ENCODE results near the gene HEXD. TPM values are rescaled to one million over a fixed set of nuclear protein-coding genes. Genes with fewer than 3 reads are reported as not detected.
"Not testable (repeated sequence)": the region's sequence is repeated elsewhere in the genome, so short reads cannot be mapped to it uniquely, and the experiment has no call there.

The HEXD gene
- polyA plus RNA-seq, 3 donors, result 39.6 to 49.9 (median 41.9) TPM

DNA sequence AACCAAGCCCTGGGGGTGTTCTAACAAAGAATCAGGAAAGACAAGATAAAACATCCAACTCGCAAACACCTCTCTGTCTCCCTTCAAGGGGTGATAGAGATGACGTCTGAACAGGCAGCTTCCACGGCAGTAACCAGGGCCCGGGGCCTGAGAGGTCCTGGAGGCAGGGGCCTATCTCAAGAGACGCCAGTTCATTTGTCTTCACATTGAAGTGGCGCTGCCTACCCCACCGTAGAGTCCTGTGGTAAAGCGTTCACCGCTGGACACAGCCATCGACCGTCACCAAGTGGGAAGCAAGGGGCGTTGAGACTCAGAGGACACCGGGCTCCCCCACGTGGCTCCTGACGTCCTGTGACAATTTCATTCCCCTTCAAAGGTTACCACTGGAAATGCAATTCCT, 25.2 kb upstream of the HEXD start:
- DNase-seq, result no peak

DNA sequence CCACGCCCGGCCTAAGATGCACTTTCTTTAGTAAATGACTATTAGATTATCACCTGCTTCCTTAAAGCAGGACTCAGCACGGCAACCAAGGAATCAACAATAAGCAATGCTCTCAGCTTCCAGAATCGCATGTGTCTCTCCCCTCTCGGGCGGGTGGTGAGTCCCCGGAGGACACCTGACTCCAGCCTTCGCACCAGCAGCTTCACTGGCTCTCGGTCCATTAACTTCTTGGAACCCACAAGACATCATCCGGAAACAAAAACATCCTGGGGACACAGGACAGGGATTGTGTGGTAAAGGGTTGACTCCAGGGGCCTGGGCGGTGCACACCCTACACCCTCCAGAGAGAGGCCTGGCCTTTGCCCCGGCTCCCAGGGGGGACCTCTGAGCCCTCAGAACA, 23.9 kb upstream of the HEXD start:
- peak; percentile 71 for DNase-seq

DNA sequence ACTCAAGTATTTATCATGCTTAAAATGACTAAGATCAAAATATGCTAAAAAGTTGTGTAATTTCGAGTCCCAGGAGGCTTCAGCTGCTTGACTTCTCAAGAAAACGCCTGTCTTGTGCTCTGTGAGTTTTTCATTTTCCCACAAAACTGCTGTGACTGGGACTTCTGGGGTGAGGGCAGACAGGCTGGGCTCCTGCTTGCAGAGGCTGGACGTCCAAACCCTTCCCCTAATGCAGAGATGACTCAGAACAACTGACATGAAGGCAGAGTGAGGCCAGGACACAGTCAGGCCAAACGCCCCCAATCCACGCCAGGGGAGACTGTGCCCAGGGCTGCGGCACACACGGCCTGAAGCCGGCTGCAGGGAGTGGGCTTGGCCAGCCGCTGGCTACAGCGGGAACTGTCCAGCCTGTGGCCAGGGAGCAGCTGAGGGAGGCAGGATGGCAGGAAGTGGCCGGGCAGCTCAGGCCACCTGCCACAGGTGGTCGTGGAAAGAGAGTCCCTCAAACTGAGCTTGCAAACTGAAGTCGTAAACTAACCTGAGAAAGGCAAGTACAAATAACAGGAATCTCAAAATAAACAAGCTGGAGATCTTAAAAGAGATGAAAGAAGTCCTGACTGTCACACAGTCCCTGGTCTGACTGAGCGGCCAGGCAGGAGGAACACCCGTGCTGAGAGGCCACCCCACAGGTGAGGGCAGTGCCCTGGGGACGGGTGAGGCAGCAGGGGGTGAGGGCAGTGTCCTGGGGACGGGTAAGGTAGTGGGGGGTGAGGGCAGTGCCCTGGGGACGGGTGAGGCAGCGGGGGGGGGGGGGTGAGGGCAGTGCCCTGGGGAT, 21.3 kb upstream of the HEXD start:
- no peak for DNase-seq

DNA sequence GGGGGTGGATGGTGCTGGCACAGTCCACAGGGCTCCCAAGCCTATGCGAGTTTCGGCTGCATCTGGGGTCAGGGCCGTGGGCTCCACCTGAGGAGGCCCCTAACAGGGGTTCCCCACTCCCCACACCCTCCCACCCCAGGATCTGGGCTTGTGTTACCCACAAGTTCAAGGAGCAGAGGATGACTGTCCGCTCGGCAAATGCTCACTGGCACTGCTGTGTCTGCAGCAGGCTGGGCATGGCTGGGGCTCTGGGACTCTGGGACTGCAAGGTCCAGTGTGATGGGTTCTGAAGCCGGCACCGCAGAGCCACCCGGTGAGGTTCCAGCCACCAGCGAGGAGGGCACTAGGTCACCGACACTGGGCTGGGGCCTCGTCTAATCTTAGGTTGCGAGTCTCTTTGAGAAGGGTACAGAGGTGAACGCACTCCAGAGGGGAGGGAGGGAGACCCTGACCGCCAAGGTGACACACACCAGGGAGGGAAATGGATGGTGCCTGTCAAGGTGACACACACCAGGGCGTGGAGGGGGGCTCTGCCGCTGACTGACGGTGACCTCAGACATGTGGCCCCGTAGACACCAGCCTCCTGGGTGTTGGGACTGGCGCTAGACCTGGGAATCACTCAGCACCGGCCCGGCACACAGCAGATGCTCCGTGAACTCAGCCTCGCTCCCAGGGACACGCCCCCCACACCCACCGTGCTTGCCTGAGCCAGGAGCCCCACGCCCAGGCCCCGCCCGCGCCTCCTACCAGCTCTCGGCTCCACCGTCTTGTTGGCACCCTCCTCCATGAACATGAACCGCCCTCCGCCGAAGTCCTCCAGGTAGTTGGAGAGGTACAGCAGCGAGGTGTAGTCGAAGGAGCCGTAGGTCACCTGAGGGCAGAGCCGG, 20.5 kb upstream of the HEXD start:
- no peak for DNase-seq

DNA sequence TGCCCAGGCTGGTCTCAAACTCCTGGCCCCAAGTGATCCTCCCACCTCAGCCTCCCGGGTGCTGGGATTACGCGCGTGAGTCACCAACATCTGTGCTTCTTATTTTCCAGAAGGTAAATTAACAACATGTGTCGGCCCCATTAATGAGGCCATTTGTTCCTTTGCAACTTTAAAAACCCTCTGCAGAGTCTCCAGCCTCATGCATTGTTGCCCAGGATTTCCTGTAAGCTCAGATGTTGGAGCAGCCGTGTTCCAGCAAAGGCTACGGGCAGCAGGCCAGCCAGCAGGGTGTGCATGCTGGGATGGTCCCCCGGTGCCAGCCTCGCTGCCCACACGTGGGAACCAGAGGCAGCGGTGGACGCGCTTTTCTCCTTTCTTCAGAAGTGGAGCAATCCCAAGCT, 19.1 kb upstream of the HEXD start:
- no peak for DNase-seq

DNA sequence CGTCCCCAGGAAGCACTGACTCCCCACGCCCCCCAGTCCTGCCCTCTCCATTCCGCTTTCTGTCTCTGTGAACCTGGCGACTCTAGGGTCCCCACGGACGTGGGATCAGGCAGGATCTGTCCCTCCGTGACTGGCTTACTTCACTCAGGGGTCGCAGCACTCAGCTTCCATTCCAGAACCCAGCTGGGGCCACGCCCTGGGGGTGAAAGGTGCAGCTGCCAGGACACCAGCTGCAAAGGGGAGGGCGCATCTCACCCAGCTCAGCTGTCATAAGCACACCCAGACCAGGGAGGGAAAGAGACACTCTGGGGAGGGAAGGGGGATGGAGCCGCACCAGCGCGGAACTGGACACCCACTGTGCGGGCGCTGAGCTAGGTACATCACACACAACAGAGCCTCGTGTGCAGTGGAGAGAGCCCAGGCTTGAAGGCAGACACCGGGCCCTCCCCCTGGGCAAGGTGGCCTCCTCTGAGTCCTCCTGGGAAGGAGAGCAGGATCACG, 18.5 kb upstream of the HEXD start:
- no peak for DNase-seq

DNA sequence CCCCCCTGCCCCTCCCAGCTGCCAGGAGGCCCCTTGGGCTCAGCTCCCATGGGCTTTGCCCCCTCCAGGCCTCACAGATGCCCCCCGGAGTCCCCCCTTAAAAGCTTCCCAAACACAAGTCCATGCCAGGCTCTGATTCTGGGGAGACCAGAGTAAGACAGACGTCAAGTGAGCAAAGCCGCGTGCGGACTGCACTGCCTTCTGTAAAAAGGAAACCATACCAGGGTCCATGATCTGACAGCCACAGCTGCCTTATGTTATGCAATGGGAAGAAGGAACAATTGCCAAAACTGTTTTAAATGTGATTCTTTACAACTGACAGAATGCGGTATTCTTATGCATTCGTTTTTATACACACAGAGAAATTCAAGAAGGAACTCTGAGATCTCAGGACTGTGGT, 17.9 kb upstream of the HEXD start:
- DNase-seq, result no peak

DNA sequence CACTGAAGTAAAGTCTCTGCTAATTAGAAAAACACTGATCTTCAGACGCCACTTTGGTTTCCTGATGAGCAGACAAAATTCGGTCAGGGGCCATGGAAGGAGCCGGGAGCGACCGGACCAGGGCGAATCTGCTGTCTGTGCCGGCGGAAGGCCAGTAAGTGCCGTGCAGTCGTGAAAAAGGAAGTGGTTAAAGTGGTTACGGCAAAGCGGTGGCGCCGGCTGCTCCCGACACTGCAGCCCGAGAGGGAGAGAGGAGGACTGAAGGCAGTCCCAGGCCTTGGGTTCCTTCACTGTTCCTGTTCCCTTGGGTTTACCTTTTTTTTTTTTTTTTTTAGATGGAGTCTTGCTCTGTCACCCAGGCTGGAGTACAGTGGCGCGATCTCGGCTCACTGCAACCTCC, 17.3 kb upstream of the HEXD start:
- DNase-seq, result no peak

DNA sequence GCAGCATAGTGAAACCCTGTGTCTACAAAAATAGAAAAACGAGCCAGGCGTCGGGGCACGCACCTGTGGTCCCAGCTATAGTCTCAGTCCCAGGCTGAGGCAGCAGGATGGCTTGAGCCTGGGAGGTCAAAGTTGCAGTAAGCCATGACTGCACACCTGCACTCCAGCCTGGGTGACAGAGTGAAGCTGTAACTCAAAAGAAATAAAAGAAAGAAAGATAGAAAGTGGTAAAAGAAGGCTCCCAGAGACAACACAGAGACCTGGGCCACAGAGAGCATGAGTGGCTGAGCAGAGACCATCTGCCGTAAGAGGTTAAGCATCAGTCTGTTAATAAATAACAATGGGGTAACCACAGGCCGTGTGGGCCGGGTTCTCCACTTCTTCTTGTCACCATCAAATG, 15.3 kb upstream of the HEXD start:
- DNase-seq, result no peak

DNA sequence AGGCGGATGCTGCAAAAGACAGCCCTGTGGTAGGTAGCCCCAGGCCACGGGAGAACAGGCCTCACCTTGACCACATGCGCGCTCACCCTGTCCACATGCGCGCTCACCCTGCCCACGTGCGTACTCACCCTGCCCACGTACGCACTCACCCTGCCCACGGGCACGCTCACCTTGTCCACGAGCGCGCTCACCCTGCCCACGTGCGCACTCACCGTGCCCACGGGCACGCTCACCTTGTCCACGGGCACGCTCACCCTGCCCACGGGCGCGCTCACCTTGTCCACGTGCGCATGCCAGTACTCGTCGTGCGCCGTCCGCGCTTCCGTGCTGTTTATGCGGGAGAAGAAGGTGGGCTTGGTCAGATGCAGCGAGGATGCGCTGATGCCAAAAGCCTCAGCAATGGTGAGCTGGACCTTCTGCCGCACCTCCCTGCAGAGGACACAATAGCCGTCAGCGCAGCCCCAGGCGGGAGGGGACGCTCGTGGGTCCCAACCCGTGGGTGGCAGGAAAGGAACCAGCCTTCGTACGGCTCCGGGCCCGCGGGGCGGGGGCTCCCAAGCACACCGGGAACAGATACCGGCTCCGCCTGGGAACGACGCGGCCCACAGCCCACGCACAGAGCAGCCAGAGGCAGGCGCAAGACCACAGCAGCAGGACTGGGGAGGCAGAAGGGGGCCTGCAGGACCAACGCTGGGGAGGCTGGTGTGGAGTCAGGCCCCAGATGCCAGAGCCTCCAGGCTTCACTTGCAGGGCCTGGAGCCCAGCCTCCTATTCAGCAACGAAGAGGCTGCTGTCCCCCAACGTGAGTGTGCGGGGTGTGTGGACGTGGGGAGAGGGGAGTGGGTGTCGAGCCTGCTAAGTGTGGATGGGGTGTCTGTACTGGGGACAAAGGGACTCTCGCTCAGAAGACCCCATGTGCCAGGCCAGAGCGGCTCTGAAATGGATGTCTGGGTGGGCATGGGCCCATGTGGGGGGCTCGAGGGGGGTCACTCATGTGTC, 14.2 kb upstream of the HEXD start:
- no peak for DNase-seq

DNA sequence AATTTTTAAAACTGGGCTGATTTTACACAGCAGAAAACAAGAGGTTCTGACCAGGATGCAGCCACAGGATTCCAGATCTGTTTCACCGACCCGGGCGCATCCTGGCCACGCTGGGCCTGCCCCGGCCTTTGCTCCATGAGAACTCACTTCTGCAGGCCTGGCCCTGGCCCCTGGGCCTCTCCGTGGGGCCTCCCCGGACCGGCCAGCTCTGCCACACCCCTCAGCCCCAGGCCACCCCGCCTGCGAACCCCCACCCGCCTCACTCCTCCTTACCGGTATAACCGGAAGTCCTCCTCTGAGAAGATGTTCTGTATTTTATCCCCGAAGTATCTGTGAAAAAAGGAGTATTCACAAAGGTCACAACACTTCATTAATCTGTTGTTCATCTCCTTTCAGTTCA, 13.1 kb upstream of the HEXD start:
- DNase-seq, result no peak

DNA sequence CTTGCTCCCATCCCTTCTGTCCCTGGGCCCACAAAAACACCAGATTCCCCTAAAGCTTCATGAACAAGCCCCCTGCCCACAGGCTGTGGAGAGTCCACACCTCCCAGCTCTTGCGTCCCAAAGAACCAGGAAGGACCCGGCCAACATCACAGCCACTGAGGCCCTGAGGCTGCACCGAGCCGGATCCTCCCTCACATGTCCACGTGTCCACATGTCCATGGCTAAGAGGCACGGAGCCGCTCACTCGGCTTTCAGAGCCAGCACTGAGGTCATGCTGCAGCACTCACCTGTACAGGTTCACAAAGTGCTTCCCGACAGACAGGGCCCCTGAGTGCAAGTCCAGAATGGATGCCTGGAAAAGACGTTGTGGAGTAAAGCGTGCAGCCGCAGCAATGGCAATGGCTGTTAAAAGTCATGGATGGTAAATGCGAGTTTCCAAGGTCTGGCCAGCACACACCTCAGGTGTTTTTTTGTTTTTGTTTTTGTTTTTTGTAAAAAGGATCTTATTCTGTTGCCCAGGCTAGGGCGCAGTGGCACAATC, 11.9 kb upstream of the HEXD start:
- no peak for DNase-seq

DNA sequence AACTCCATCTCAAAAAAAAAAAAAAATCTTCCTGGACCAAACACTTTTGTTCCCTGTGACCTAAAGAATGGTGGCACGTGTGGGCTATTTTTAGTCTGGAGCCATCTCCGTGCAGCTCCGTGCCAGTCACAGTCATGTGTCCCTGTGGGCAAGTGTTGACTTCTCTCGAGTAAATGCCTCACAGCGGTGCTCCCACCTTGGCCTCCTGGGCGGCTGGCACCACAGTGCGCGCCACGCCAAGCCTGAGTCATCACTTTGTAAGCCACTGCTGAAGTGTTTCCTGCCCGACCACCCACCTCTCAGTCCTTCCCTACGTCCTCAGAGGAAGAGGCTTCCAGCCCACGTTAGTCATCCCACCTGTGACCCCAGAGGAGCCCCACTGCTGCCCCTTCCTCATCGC, 10.9 kb upstream of the HEXD start:
- DNase-seq, result no peak

DNA sequence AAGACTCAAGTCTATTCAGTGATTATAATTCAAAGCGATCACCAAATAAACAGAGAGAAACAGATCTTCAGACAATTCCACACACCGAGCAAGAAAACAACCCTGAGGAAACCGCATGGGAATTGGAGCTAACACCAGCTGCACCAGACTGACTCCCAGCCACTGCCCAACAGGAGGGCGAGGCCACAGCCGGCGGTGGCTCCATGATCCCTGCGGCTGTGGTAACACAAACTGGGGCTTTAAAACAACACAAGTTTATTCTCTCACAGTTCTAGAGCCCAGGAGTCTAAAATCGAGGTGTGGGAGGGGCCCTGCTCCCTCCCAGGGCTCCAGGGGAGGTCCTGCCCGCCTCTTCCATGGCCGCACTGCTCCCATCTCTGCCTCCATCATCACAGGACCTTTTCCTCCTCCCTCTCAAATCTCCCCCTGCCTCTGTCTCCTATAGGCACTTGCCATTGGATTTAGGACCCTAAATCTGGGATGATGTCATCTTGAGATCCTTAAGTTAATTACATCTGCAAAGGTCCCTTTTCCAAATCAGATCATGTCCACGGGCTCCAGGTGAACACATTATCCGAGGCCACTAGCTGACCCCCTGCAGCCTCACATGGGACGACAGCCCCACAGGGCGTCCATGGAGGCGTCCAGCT, 9.7 kb upstream of the HEXD start:
- DNase-seq, result no peak

DNA sequence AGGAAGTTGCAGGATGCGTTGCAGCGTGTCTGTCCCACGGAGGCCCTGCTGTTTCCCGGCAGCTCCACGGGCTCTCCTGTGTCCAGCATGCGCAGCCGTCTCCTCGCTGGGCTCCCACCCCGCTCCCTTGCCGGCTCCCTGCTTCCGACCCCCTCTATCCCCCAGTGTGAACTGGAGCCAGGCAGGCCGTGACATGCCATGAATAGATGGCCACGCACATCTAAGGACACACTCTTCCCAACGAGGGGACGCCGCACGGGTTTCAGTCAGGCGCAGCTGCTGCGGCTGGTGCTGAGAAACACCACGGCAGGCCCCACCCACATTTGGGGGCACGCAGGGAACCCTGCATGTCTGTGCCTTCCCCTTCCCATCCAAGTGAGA, 9.2 kb upstream of the HEXD start:
- no peak for DNase-seq

DNA sequence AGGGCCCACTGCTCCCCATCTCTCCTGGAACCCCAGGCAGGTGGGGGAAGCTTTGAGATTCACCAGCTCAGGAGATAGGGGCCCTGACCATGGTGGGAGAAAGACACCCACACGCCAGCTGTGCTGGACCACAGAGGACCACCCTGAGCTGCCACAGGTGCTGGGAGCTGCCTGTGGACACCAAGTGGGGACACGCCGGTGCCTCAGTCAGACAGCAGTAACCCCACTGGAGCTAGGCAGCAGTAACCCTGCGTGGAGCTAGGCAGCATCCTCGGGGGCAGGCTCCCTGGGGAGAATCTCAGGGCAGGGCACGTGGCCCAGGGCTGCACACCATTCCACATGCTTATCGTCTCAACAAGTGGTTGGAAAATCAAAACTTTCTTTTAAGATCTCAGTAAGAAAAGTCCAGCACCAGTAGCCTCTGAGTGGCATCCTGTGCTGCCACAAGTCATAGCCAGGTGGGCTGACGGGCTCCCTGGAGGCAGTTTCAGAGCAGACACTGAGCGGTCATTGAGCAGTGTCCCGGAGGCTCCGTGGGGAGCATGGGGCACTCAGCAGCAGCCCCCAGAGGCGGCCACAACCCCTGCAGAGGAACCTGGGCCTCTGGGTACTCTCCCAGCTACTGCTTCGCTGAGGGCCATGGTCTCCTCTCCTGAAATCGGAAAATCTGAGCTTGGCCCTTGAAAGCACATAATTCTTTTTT, 8.0 kb upstream of the HEXD start:
- no peak for DNase-seq

DNA sequence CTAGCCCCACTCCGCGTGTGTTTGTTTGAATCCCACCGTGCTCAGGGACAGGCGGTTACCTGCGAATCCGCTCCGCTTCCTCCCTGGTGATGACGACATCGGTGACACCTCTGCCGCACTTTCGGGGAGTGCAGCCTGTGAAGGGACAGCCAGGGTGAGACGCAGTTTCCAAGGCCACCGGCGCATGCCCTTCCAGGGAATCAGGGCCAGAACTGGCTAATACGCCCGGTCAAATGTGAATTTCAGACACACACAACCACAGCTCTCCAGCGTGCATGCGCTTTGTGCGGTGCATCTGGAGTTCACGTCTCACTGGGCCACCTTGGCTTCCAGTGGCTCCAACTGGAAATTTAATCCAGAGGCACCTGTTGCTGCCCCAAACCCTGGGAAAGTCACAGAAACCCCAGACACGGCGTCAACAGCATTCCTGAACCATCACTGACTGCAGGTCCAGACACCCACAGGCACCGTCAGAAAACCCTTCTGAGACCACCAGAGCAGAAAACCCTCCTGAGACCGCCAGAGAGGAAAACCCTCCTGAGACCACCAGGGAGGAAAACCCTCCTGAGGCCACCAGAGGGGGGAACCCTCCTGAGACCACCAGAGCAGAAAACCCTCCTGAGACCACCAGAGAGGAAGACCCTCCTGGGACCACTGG, 6.6 kb upstream of the HEXD start:
- DNase-seq, result no peak

DNA sequence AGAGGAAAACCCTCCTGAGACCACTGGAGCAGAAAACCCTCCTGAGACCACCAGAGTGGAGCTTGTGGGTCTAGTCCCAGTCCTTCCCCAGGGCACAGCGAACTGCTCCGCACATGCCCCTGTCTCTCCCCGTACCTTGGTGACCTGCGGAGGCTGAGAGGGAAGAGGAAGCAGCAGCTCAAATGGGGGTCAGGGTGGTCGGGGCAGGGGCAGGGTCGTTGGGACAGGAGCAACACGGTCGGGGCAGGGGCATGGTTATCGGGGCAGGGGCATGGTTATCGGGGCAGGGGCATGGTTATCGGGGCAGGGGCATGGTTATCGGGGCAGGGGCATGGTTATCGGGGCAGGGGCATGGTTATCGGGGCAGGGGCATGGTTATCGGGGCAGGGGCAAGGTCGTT, 6.1 kb upstream of the HEXD start:
- DNase-seq, result not testable (repeated sequence)

Measured in renal pelvis (tissue), 4 donors.